HG03135 (cell line): Measurements from ENCODE around the gene FCRLB.
"Not testable (repeated sequence)": the region's sequence is repeated elsewhere in the genome, so short reads cannot be mapped to it uniquely, and the experiment has no call there.

Source experiments
- ATAC-seq: cut with Tn5 transposase; IDR thresholded peaks from one replicate; pipeline ENCODE4 v1.9.1; 2021; ENCODE audit warnings: mild to moderate bottlenecking, moderate library complexity; ENCODE audit not compliant: unreplicated experiment

Gene FCRLB

GRCh38 chr1:161720956-161721737 lies at the start of gene FCRLB:
Gene FCRLB (plus strand): TSS chr1:161721544. CDS start chr1:161722673, 1,129 bp downstream.
- no peak for ATAC-seq

GRCh38 chr1:161673437-161673836 lies 47.9 kb upstream of the FCRLB start:
- not testable (repeated sequence) for ATAC-seq

- ATAC-seq = not testable (repeated sequence)
Measured at GRCh38 chr1:161674447-161674846, 46.9 kb upstream of the FCRLB start.

GRCh38 chr1:161674908-161675307 lies 46.4 kb upstream of the FCRLB start:
- not testable (repeated sequence) for ATAC-seq

GRCh38 chr1:161676441-161676840 lies 44.9 kb upstream of the FCRLB start:
- ATAC-seq = no peak

GRCh38 chr1:161676958-161677689 lies 44.2 kb upstream of the FCRLB start:
- ATAC-seq = no peak

- no peak for ATAC-seq
Measured at GRCh38 chr1:161678500-161678899, 42.8 kb upstream of the FCRLB start.

- ATAC-seq = no peak
Measured at GRCh38 chr1:161681879-161682278, 39.5 kb upstream of the FCRLB start.

GRCh38 chr1:161688946-161689345 lies 32.4 kb upstream of the FCRLB start:
- ATAC-seq = no peak

GRCh38 chr1:161691846-161692245 lies 29.5 kb upstream of the FCRLB start:
- no peak for ATAC-seq

- not testable (repeated sequence) for ATAC-seq
Measured at GRCh38 chr1:161693020-161693712, 28.2 kb upstream of the FCRLB start.

GRCh38 chr1:161698302-161698701 lies 23.0 kb upstream of the FCRLB start:
- ATAC-seq = not testable (repeated sequence)

- ATAC-seq = no peak
Measured at GRCh38 chr1:161702250-161702649, 19.1 kb upstream of the FCRLB start.

GRCh38 chr1:161705537-161705936 lies 15.8 kb upstream of the FCRLB start:
- ATAC-seq = no peak

- ATAC-seq = no peak
Measured at GRCh38 chr1:161706113-161706481, 15.2 kb upstream of the FCRLB start.

GRCh38 chr1:161706482-161707347 lies 14.6 kb upstream of the FCRLB start, which contains the start of gene FCRLA:
Gene FCRLA (plus strand): TSS chr1:161707229. CDS start chr1:161707265, 36 bp downstream.
- ATAC-seq = peak; percentile 71

- ATAC-seq = no peak
Measured at GRCh38 chr1:161707503-161707902, 13.8 kb upstream of the FCRLB start.

- no peak for ATAC-seq
Measured at GRCh38 chr1:161709373-161709772, 12.0 kb upstream of the FCRLB start.

- ATAC-seq = no peak
Measured at GRCh38 chr1:161710560-161710959, 10.8 kb upstream of the FCRLB start.

GRCh38 chr1:161718559-161719324 lies 2.6 kb upstream of the FCRLB start:
- peak; percentile 59 for ATAC-seq
